Muscle layer of colon (tissue), 2 donors: ENCODE measurements around the gene DLK2.

Experiments
- H3K27ac ChIP-seq: one replicate; pipeline ENCODE4 v1.7.0; 2013; ENCODE audit warnings: low read depth, mild to moderate bottlenecking, low read length, moderate library complexity
- H3K27me3 ChIP-seq, 2 donors: one replicate each; pipeline ENCODE4 v1.7.0; 2013; ENCODE audit warnings: low read length in 2 of 2, mild to moderate bottlenecking in 2 of 2; ENCODE audit not compliant: insufficient read depth in 2 of 2, control insufficient read depth in 1 of 2
- H3K36me3 ChIP-seq: one replicate; pipeline ENCODE4 v1.7.0; 2013; ENCODE audit warnings: mild to moderate bottlenecking, low read length; ENCODE audit not compliant: insufficient read depth
- H3K4me1 ChIP-seq: one replicate; pipeline ENCODE4 v1.7.0; 2013; ENCODE audit warnings: mild to moderate bottlenecking, low read length; ENCODE audit not compliant: insufficient read depth
- H3K4me3 ChIP-seq, 2 donors: one replicate each; pipeline ENCODE4 v1.7.0; 2013; ENCODE audit warnings: low read length in 2 of 2, low read depth in 1 of 2, mild to moderate bottlenecking in 1 of 2, moderate library complexity in 1 of 2
- H3K9ac ChIP-seq: one replicate; pipeline ENCODE4 v1.7.0; 2013; ENCODE audit warnings: low read length
- H3K9me3 ChIP-seq: one replicate; pipeline ENCODE4 v1.7.0; 2013; ENCODE audit warnings: mild to moderate bottlenecking, low read length
- donor health status: abdominal sarcoma.
- donor health status: Adenocarcinoma of cecum.

Gene DLK2

GRCh38 chr6:43494321-43494720 lies 39.0 kb upstream of the DLK2 start:
- peaks cover 27% of the 10 kb centered on the region for H3K36me3 ChIP-seq
- H3K9me3 ChIP-seq, result no peaks in the 10 kb centered on the region
- no peak overlapping the region for H3K27ac ChIP-seq
- H3K27me3 ChIP-seq, result no peaks in the 10 kb centered on the region
- no peak overlapping the region for H3K4me3 ChIP-seq
- H3K9ac ChIP-seq, result no peak overlapping the region
- H3K4me1 ChIP-seq, result peaks cover 42% of the 10 kb centered on the region

GRCh38 chr6:43493833-43494232 lies 38.5 kb upstream of the DLK2 start:
- Histone ChIP-seq H3K27ac (no peak overlapping the region), H3K9ac (no peak overlapping the region), H3K27me3 (no peaks in the 10 kb centered on the region), H3K4me3 (no peak overlapping the region), H3K4me1 (peaks cover 47% of the 10 kb centered on the region), H3K9me3 (no peaks in the 10 kb centered on the region), H3K36me3 (peaks cover 26% of the 10 kb centered on the region)

- peak overlapping the region; percentile 13 for H3K9ac ChIP-seq
- H3K4me1 ChIP-seq, result peaks cover 49% of the 10 kb centered on the region
- no peak overlapping the region for H3K4me3 ChIP-seq
- peaks cover 22% of the 10 kb centered on the region for H3K36me3 ChIP-seq
- no peaks in the 10 kb centered on the region for H3K9me3 ChIP-seq
- H3K27me3 ChIP-seq, result no peaks in the 10 kb centered on the region
- no peak overlapping the region for H3K27ac ChIP-seq
Measured at GRCh38 chr6:43493230-43493629, 37.9 kb upstream of the DLK2 start.

- peaks cover 18% of the 10 kb centered on the region for H3K36me3 ChIP-seq
- peaks cover 49% of the 10 kb centered on the region for H3K4me1 ChIP-seq
- H3K27ac ChIP-seq, result peak overlapping the region; percentile 52
- no peaks in the 10 kb centered on the region for H3K9me3 ChIP-seq
- H3K9ac ChIP-seq, result no peak overlapping the region
- H3K27me3 ChIP-seq, result no peaks in the 10 kb centered on the region
- no peak overlapping the region for H3K4me3 ChIP-seq
Measured at GRCh38 chr6:43492673-43493072, 37.3 kb upstream of the DLK2 start.

- peaks cover 47% of the 10 kb centered on the region for H3K4me1 ChIP-seq
- H3K4me3 ChIP-seq, result no peak overlapping the region
- H3K27me3 ChIP-seq, result no peaks in the 10 kb centered on the region
- no peaks in the 10 kb centered on the region for H3K9me3 ChIP-seq
- H3K27ac ChIP-seq, result peak overlapping the region; percentile 52
- H3K9ac ChIP-seq, result no peak overlapping the region
- H3K36me3 ChIP-seq, result peaks cover 15% of the 10 kb centered on the region
Measured at GRCh38 chr6:43491750-43492661, 36.7 kb upstream of the DLK2 start.

GRCh38 chr6:43490523-43490939 lies 35.2 kb upstream of the DLK2 start:
- Histone ChIP-seq H3K27ac (no peak overlapping the region), H3K36me3 (peaks cover 15% of the 10 kb centered on the region), H3K4me3 (no peak overlapping the region), H3K9me3 (no peaks in the 10 kb centered on the region), H3K27me3 (no peaks in the 10 kb centered on the region), H3K4me1 (peaks cover 32% of the 10 kb centered on the region), H3K9ac (no peak overlapping the region)

- H3K9me3 ChIP-seq, result no peaks in the 10 kb centered on the region
- H3K27ac ChIP-seq, result no peak overlapping the region
- H3K4me1 ChIP-seq, result peaks cover 28% of the 10 kb centered on the region
- H3K36me3 ChIP-seq, result peaks cover 15% of the 10 kb centered on the region
- no peak overlapping the region for H3K9ac ChIP-seq
- no peaks in the 10 kb centered on the region for H3K27me3 ChIP-seq
- no peak overlapping the region for H3K4me3 ChIP-seq
Measured at GRCh38 chr6:43489277-43490072, 34.1 kb upstream of the DLK2 start.

- no peaks in the 10 kb centered on the region for H3K9me3 ChIP-seq
- H3K27ac ChIP-seq, result no peak overlapping the region
- H3K36me3 ChIP-seq, result peaks cover 15% of the 10 kb centered on the region
- no peak overlapping the region for H3K4me3 ChIP-seq
- H3K4me1 ChIP-seq, result peaks cover 28% of the 10 kb centered on the region
- no peaks in the 10 kb centered on the region for H3K27me3 ChIP-seq
- no peak overlapping the region for H3K9ac ChIP-seq
Measured at GRCh38 chr6:43488667-43489276, 33.4 kb upstream of the DLK2 start.

- H3K4me3 ChIP-seq, result no peak overlapping the region
- no peaks in the 10 kb centered on the region for H3K9me3 ChIP-seq
- no peak overlapping the region for H3K9ac ChIP-seq
- H3K27me3 ChIP-seq, result no peaks in the 10 kb centered on the region
- peaks cover 26% of the 10 kb centered on the region for H3K4me1 ChIP-seq
- H3K36me3 ChIP-seq, result no peaks in the 10 kb centered on the region
- H3K27ac ChIP-seq, result no peak overlapping the region
Measured at GRCh38 chr6:43481591-43482236, 26.4 kb upstream of the DLK2 start.

- Histone ChIP-seq H3K36me3 (no peaks in the 10 kb centered on the region), H3K9me3 (no peaks in the 10 kb centered on the region), H3K4me1 (peaks cover 26% of the 10 kb centered on the region), H3K27ac (no peak overlapping the region), H3K27me3 (no peaks in the 10 kb centered on the region), H3K4me3 (no peak overlapping the region), H3K9ac (no peak overlapping the region)
Measured at GRCh38 chr6:43481075-43481474, 25.7 kb upstream of the DLK2 start.

- Histone ChIP-seq H3K4me3 (peak overlapping the region; percentile 63 to 84), H3K9ac (peak overlapping the region; percentile 81), H3K27me3 (no peaks in the 10 kb centered on the region), H3K36me3 (no peaks in the 10 kb centered on the region), H3K9me3 (no peaks in the 10 kb centered on the region), H3K4me1 (peaks cover 26% of the 10 kb centered on the region), H3K27ac (peak overlapping the region; percentile 87)
Measured at GRCh38 chr6:43478008-43478372, 22.6 kb upstream of the DLK2 start.
